ENCODE measurements around the gene SF3B3. TPM values are rescaled to one million over a fixed set of nuclear protein-coding genes. Genes with fewer than 3 reads are reported as not detected.

SF3B3 gene
- total RNA-seq, 1 experiment from 2014 or later = 133 TPM

DNA sequence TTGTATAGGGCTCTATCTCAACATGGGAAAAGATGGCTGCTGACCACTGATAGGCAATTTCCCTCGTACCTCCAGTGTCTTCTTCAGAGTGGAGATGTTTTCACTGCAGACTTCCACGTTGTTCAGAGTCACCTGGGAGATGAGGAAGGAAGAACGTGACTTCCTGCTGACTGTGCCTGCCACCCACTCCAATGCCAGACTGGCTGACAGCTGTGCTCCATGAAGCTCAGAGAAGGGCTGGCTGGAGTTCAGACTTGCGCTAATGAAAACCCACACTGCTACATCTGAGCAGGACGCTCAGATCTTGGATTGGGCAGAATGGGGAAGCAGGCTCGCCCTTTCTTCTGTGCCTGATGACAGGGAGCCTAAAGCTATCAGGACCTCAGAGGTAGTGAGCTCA lies 33.4 kb upstream of the SF3B3 start:
- intact Hi-C loops (cut with micrococcal nuclease) = no loop called here
- Histone ChIP-seq H2AFZ (ENCODE audit: low read length) (no peak overlapping the region), H4K20me1 (ENCODE audit: low read length) (no peaks in the 10 kb centered on the region), H3K27me3 (ENCODE audit: low read length) (no peaks in the 10 kb centered on the region), H3K4me2 (ENCODE audit: low read length) (no peak overlapping the region), H3K9ac (ENCODE audit: low read length) (no peak overlapping the region), H3F3A (ENCODE audit: low read length, unreplicated experiment) (no peaks in the 10 kb centered on the region), H3K79me2 (ENCODE audit: low read length) (no peaks in the 10 kb centered on the region), H3K4me1 (ENCODE audit: insufficient read depth, low read length) (peaks cover 10% of the 10 kb centered on the region; the same call in 1 of the 2 replicates), H3K9me2 (replicated peaks; ENCODE audit: low read length) (no peaks in the 10 kb centered on the region), H3K27ac (ENCODE audit: low read length) (no peak overlapping the region), H3K9me3 (ENCODE audit: low read length) (no peaks in the 10 kb centered on the region), H3K36me3 (ENCODE audit: low read depth, low read length) (no peaks in the 10 kb centered on the region), H3K4me3 (ENCODE audit: low read length) (no peak overlapping the region)
- TF ChIP-seq EZH2phosphoT487 (IDR thresholded peaks at IDR 0.05; ENCODE audit: borderline replicate concordance, low read length) (no peak), EZH2 (IDR thresholded peaks at IDR 0.05; ENCODE audit: low read length, unreplicated experiment) (no peak)
- TF ChIP-seq, protein P1, sequence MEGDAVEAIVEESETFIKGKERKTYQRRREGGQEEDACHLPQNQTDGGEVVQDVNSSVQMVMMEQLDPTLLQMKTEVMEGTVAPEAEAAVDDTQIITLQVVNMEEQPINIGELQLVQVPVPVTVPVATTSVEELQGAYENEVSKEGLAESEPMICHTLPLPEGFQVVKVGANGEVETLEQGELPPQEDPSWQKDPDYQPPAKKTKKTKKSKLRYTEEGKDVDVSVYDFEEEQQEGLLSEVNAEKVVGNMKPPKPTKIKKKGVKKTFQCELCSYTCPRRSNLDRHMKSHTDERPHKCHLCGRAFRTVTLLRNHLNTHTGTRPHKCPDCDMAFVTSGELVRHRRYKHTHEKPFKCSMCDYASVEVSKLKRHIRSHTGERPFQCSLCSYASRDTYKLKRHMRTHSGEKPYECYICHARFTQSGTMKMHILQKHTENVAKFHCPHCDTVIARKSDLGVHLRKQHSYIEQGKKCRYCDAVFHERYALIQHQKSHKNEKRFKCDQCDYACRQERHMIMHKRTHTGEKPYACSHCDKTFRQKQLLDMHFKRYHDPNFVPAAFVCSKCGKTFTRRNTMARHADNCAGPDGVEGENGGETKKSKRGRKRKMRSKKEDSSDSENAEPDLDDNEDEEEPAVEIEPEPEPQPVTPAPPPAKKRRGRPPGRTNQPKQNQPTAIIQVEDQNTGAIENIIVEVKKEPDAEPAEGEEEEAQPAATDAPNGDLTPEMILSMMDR (conservative IDR thresholded peaks at IDR 0.05; ENCODE audit: low read depth, low read length) = no peak
- DNase-seq = no peak
- ChIA-PET POLR2A (ENCODE audit: unreplicated experiment) (no interaction called here), CTCF (no interaction called here)
- ATAC-seq = no peak
- BruUV-seq (replicated peaks) = no TSS peak

- TF ChIP-seq, protein P1 (conservative IDR thresholded peaks at IDR 0.05; ENCODE audit: low read depth, low read length) = no peak
- TF ChIP-seq EZH2 (IDR thresholded peaks at IDR 0.05; ENCODE audit: low read length, unreplicated experiment) (no peak), EZH2phosphoT487 (IDR thresholded peaks at IDR 0.05; ENCODE audit: borderline replicate concordance, low read length) (no peak)
- Histone ChIP-seq H3K36me3 (ENCODE audit: low read depth, low read length) (peaks cover 4% of the 10 kb centered on the region; the same call in 1 of the 2 replicates), H3K9me2 (replicated peaks; ENCODE audit: low read length) (no peaks in the 10 kb centered on the region), H3K9me3 (ENCODE audit: low read length) (no peaks in the 10 kb centered on the region), H3K4me1 (ENCODE audit: insufficient read depth, low read length) (peaks cover 4% of the 10 kb centered on the region; the same call in 1 of the 2 replicates), H3F3A (ENCODE audit: low read length, unreplicated experiment) (no peaks in the 10 kb centered on the region), H4K20me1 (ENCODE audit: low read length) (no peaks in the 10 kb centered on the region), H3K79me2 (ENCODE audit: low read length) (no peaks in the 10 kb centered on the region), H2AFZ (ENCODE audit: low read length) (no peak overlapping the region), H3K9ac (ENCODE audit: low read length) (no peak overlapping the region), H3K27ac (ENCODE audit: low read length) (no peak overlapping the region), H3K27me3 (ENCODE audit: low read length) (no peaks in the 10 kb centered on the region), H3K4me3 (ENCODE audit: low read length) (no peak overlapping the region), H3K4me2 (ENCODE audit: low read length) (no peak overlapping the region)
- DNase-seq (no peak), ATAC-seq (no peak)
- no TSS peak for BruUV-seq (replicated peaks)
- intact Hi-C loops (cut with micrococcal nuclease) = no loop called here
- POLR2A ChIA-PET (ENCODE audit: unreplicated experiment) = no interaction called here
- CTCF ChIA-PET = no interaction called here
Observed at GRCh38 chr16:70493802-70494201, 29.8 kb upstream of the SF3B3 start.

GRCh38 chr16:70494202-70494770 lies 29.3 kb upstream of the SF3B3 start:
- no peak for TF ChIP-seq EZH2phosphoT487 (IDR thresholded peaks at IDR 0.05; ENCODE audit: borderline replicate concordance, low read length)
- TF ChIP-seq EZH2 (IDR thresholded peaks at IDR 0.05; ENCODE audit: low read length, unreplicated experiment) = no peak
- TF ChIP-seq, protein P1 (conservative IDR thresholded peaks at IDR 0.05; ENCODE audit: low read depth, low read length) = no peak
- Histone ChIP-seq H3K4me2 (ENCODE audit: low read length) (no peak overlapping the region), H3K4me3 (ENCODE audit: low read length) (no peak overlapping the region), H3K9ac (ENCODE audit: low read length) (no peak overlapping the region), H4K20me1 (ENCODE audit: low read length) (no peaks in the 10 kb centered on the region), H3K27me3 (ENCODE audit: low read length) (no peaks in the 10 kb centered on the region), H3K9me2 (replicated peaks; ENCODE audit: low read length) (no peaks in the 10 kb centered on the region), H2AFZ (ENCODE audit: low read length) (no peak overlapping the region), H3K27ac (ENCODE audit: low read length) (no peak overlapping the region), H3K9me3 (ENCODE audit: low read length) (no peaks in the 10 kb centered on the region), H3K79me2 (ENCODE audit: low read length) (no peaks in the 10 kb centered on the region), H3K36me3 (ENCODE audit: low read depth, low read length) (peaks cover 4% of the 10 kb centered on the region; the same call in 1 of the 2 replicates), H3F3A (ENCODE audit: low read length, unreplicated experiment) (no peaks in the 10 kb centered on the region), H3K4me1 (ENCODE audit: insufficient read depth, low read length) (no peaks in the 10 kb centered on the region)
- ATAC-seq (no peak), DNase-seq (no peak)
- intact Hi-C loops (cut with micrococcal nuclease) = no loop called here
- no TSS peak for BruUV-seq (replicated peaks)
- ChIA-PET CTCF (no interaction called here), POLR2A (ENCODE audit: unreplicated experiment) (no interaction called here)

Measured in PC-3 (cell line).